GM12801 (cell line): ENCODE measurements around the gene ZNF664.

Source experiments
- CTCF ChIP-seq: IDR thresholded peaks from one replicate; pipeline ENCODE4 v1.5.1; 2011; ENCODE audit warnings: control low read depth; ENCODE audit not compliant: insufficient read length; ENCODE audit errors: extremely low read depth

ZNF664 gene

GRCh38 chr12:123979566-123979965 lies 6.6 kb downstream of the ZNF664 start:
- TF ChIP-seq CTCF: no peak

- no peak for TF ChIP-seq CTCF
These were observed 9.3 kb downstream of the ZNF664 start for GRCh38 chr12:123982269-123982668.

- TF ChIP-seq CTCF: no peak
These were observed 10.9 kb downstream of the ZNF664 start for GRCh38 chr12:123983822-123984485.

GRCh38 chr12:123984903-123985302 lies 11.9 kb downstream of the ZNF664 start:
- TF ChIP-seq CTCF: no peak

GRCh38 chr12:123986374-123986965 lies 13.5 kb downstream of the ZNF664 start:
- no peak for TF ChIP-seq CTCF

GRCh38 chr12:123987022-123987421 lies 14.0 kb downstream of the ZNF664 start:
- no peak for TF ChIP-seq CTCF

- no peak for TF ChIP-seq CTCF
These were observed 16.2 kb downstream of the ZNF664 start for GRCh38 chr12:123989168-123989567.
